AG04450 (cell line): ENCODE data around the gene G6PC3. TPM values are rescaled to one million over a fixed set of nuclear protein-coding genes. Genes with fewer than 3 reads are reported as not detected.

Source experiments
- CTCF ChIA-PET: fragments of 300-600, 350-600 bp; formaldehyde crosslinking; extraction: SDS; loops from one replicate; lab custom pipeline; 2022; ENCODE audit warnings: antibody characterized with exemption, inconsistent platforms; lab: Charles Lee
- POLR2A ChIA-PET: fragments of 350-600 bp; formaldehyde crosslinking; extraction: SDS; loops from one replicate; lab custom pipeline; 2021; ENCODE audit warnings: antibody characterized with exemption, inconsistent platforms; lab: Yijun Ruan, JAX
- DNase-seq: peaks from one replicate; pipeline ENCODE4 v3.0.0-alpha.2; 2011; ENCODE audit warnings: low read depth, low spot score
- H3K27ac ChIP-seq: one replicate; pipeline ENCODE4 v1.5.1; 2012; ENCODE audit warnings: low read depth, low read length, control low read depth
- H3K27me3 ChIP-seq: one replicate; pipeline ENCODE4 v1.6.0; 2012; ENCODE audit warnings: low read length; ENCODE audit not compliant: control insufficient read depth, insufficient read depth
- H3K4me3 ChIP-seq: 2 replicates; pipeline ENCODE4 v1.5.1; 2011; ENCODE audit warnings: mild to moderate bottlenecking, low read depth, low read length, control low read depth
- H3K9me3 ChIP-seq: 2 replicates; pipeline ENCODE4 v1.5.1; 2012; ENCODE audit warnings: low read length; ENCODE audit not compliant: control insufficient read depth, insufficient read depth
- CTCF ChIP-seq: IDR thresholded peaks from 2 replicates; pipeline ENCODE4 v1.5.1; 2011; ENCODE audit warnings: low read depth, low read length, control low read depth, inconsistent platforms
- polyA plus RNA-seq: library from polyadenylated mRNA; depleted of rRNA; stranded (reverse); fragments of >200 nt; gene quantifications from 2 replicates; pipeline ENCODE4 v1.2.3, GENCODE V29; 2011

G6PC3 gene
- polyA plus RNA-seq, 1 experiment, result 69.8 TPM

- ChIA-PET CTCF (no interaction called here), POLR2A (interaction anchor here (0.8 kb wide), 1 partner anchor 27 kb away, joined by 3 read pairs; no protein-coding TSS in a partner anchor)
- H3K9me3 ChIP-seq, result no peaks in the 10 kb centered on the region
- H3K27ac ChIP-seq, result peak overlapping the region; percentile 3
- no peaks in the 10 kb centered on the region for H3K27me3 ChIP-seq
- H3K4me3 ChIP-seq, result no peak overlapping the region
- no peak for DNase-seq
- TF ChIP-seq CTCF, result no peak
These were observed 11.1 kb downstream of the G6PC3 start for GRCh38 chr17:44081681-44082080.

- Histone ChIP-seq H3K27me3 (no peaks in the 10 kb centered on the region), H3K4me3 (no peak overlapping the region), H3K9me3 (no peaks in the 10 kb centered on the region), H3K27ac (no peak overlapping the region)
- ChIA-PET CTCF (no interaction called here), POLR2A (interaction anchor here (0.8 kb wide), 1 partner anchor 26 kb away, joined by 3 read pairs; no protein-coding TSS in a partner anchor)
- DNase-seq, result no peak
- TF ChIP-seq CTCF, result no peak
These were observed 11.9 kb downstream of the G6PC3 start for GRCh38 chr17:44082256-44082927.

GRCh38 chr17:44083250-44083849 is 12.8 kb downstream of the G6PC3 start:
- Histone ChIP-seq H3K27ac (no peak overlapping the region), H3K4me3 (no peak overlapping the region), H3K9me3 (no peaks in the 10 kb centered on the region), H3K27me3 (no peaks in the 10 kb centered on the region)
- no peak for DNase-seq
- CTCF ChIA-PET, result interaction anchor here (1.1 to 1.4 kb wide), 4 partner anchors 10 to 33 kb away, joined by 3 to 6 read pairs (median 5); no protein-coding TSS in a partner anchor
- POLR2A ChIA-PET, result interaction anchor here (0.6 to 0.7 kb wide), 2 partner anchors 67 to 139 kb away, joined by 3 to 6 read pairs; no protein-coding TSS in a partner anchor
- no peak for TF ChIP-seq CTCF

- Histone ChIP-seq H3K9me3 (no peaks in the 10 kb centered on the region), H3K27me3 (no peaks in the 10 kb centered on the region), H3K4me3 (no peak overlapping the region), H3K27ac (no peak overlapping the region)
- DNase-seq, result no peak
- peak; percentile 44 for TF ChIP-seq CTCF
- CTCF ChIA-PET, result interaction anchor here (0.5 to 1.4 kb wide), 6 partner anchors 11 to 224 kb away, joined by 3 to 7 read pairs (median 5); no protein-coding TSS in a partner anchor
- POLR2A ChIA-PET, result interaction anchor here (0.6 to 0.7 kb wide), 2 partner anchors 68 to 140 kb away, joined by 3 to 6 read pairs; no protein-coding TSS in a partner anchor
These were observed 13.6 kb downstream of the G6PC3 start for GRCh38 chr17:44084131-44084538.

- Histone ChIP-seq H3K27ac (no peak overlapping the region), H3K9me3 (no peaks in the 10 kb centered on the region), H3K4me3 (no peak overlapping the region), H3K27me3 (no peaks in the 10 kb centered on the region)
- ChIA-PET POLR2A (interaction anchor here (0.5 to 0.7 kb wide), 3 partner anchors 15 to 31 kb away, joined by 3 to 11 read pairs (median 3); no protein-coding TSS in a partner anchor), CTCF (interaction anchor here (0.7 to 1.4 kb wide), 5 partner anchors 15 to 31 kb away, joined by 3 to 6 read pairs (median 3); no protein-coding TSS in a partner anchor)
- DNase-seq, result no peak
- TF ChIP-seq CTCF, result no peak
These were observed 14.4 kb downstream of the G6PC3 start for GRCh38 chr17:44084921-44085320.
